GM21825 (cell line): ENCODE data around the gene ZNF662.
"Not testable (repeated sequence)": the region's sequence is repeated elsewhere in the genome, so short reads cannot be mapped to it uniquely, and the experiment has no call there.

ENCODE experiments used
- ATAC-seq: cut with Tn5 transposase; IDR thresholded peaks from one replicate; pipeline ENCODE4 v1.9.1; 2021; ENCODE audit warnings: mild to moderate bottlenecking, moderate library complexity; ENCODE audit not compliant: unreplicated experiment

ZNF662 gene

GRCh38 chr3:42906070-42906847, at the start of gene ZNF662:
ZNF662 (plus strand) TSS chr3:42906142; CDS start chr3:42908115, 1,973 bp downstream.
- no peak for ATAC-seq

- no peak for ATAC-seq
These were observed 49.4 kb upstream of the ZNF662 start for GRCh38 chr3:42856544-42856943.

- no peak for ATAC-seq
These were observed 41.5 kb upstream of the ZNF662 start for GRCh38 chr3:42864321-42864950.

GRCh38 chr3:42865256-42865655, 40.7 kb upstream of the ZNF662 start:
- no peak for ATAC-seq

- no peak for ATAC-seq
These were observed 38.8 kb upstream of the ZNF662 start for GRCh38 chr3:42867138-42867537.

GRCh38 chr3:42868841-42869240, 37.1 kb upstream of the ZNF662 start:
- ATAC-seq = no peak

- ATAC-seq = no peak
These were observed 34.2 kb upstream of the ZNF662 start for GRCh38 chr3:42871592-42872196.

- ATAC-seq = no peak
These were observed 33.2 kb upstream of the ZNF662 start for GRCh38 chr3:42872718-42873117.

- ATAC-seq = no peak
These were observed 32.5 kb upstream of the ZNF662 start for GRCh38 chr3:42873221-42873982.

GRCh38 chr3:42874749-42875148, 31.2 kb upstream of the ZNF662 start:
- ATAC-seq = no peak

- ATAC-seq = no peak
These were observed 30.4 kb upstream of the ZNF662 start, which contains the start of gene CYP8B1 for GRCh38 chr3:42875325-42876151. CYP8B1 (minus strand) TSS chr3:42875879; CDS start chr3:42875816, 63 bp downstream.

- no peak for ATAC-seq
These were observed 29.5 kb upstream of the ZNF662 start for GRCh38 chr3:42876401-42876800.

- ATAC-seq = no peak
These were observed 28.8 kb upstream of the ZNF662 start for GRCh38 chr3:42876940-42877720.

GRCh38 chr3:42877881-42878280, 28.1 kb upstream of the ZNF662 start:
- ATAC-seq = no peak

- ATAC-seq = no peak
These were observed 25.8 kb upstream of the ZNF662 start for GRCh38 chr3:42880183-42880582.

GRCh38 chr3:42880601-42881451, 25.1 kb upstream of the ZNF662 start:
- ATAC-seq = peak; percentile 96

- ATAC-seq = not testable (repeated sequence)
These were observed 22.6 kb upstream of the ZNF662 start for GRCh38 chr3:42883251-42883930.

GRCh38 chr3:42884324-42884723, 21.6 kb upstream of the ZNF662 start:
- ATAC-seq = no peak
